H9 (cell line): ENCODE measurements around the gene TTC17. TPM values are rescaled to one million over a fixed set of nuclear protein-coding genes. Genes with fewer than 3 reads are reported as not detected.

Experiments used
- DNase-seq: peaks from one replicate; pipeline ENCODE4 v3.0.0-alpha.2; 2017
- H2AFZ ChIP-seq: one replicate; pipeline ENCODE4 v1.6.1; 2013; ENCODE audit warnings: mild to moderate bottlenecking, low read length, control low read depth, moderate library complexity
- H2AK5ac ChIP-seq: 2 replicates; pipeline ENCODE4 v1.6.1; 2013; ENCODE audit warnings: low read length, control low read depth, mixed read lengths; ENCODE audit not compliant: insufficient read length
- H2BK120ac ChIP-seq: one replicate; pipeline ENCODE4 v1.6.1; 2013; ENCODE audit warnings: low read depth, mild to moderate bottlenecking, low read length, control low read depth, inconsistent platforms; ENCODE audit not compliant: poor library complexity, severe bottlenecking
- H2BK12ac ChIP-seq: 2 replicates; pipeline ENCODE4 v1.6.1; 2013; ENCODE audit warnings: low read length, control low read depth, mixed read lengths, low read depth; ENCODE audit not compliant: insufficient read length
- H2BK15ac ChIP-seq: 2 replicates; pipeline ENCODE4 v1.6.1; 2013; ENCODE audit warnings: low read depth, low read length, control low read depth
- H2BK20ac ChIP-seq: one replicate; pipeline ENCODE4 v1.6.1; 2013; ENCODE audit warnings: low read depth, mild to moderate bottlenecking, low read length, control low read depth, inconsistent platforms; ENCODE audit not compliant: poor library complexity, severe bottlenecking
- H2BK5ac ChIP-seq: 2 replicates; pipeline ENCODE4 v1.6.1; 2013; ENCODE audit warnings: low read length, control low read depth, mixed read lengths; ENCODE audit not compliant: insufficient read length
- H3K14ac ChIP-seq: 2 replicates; pipeline ENCODE4 v1.6.1; 2013; ENCODE audit warnings: low read length, control low read depth; ENCODE audit not compliant: insufficient read depth
- H3K18ac ChIP-seq: 2 replicates; pipeline ENCODE4 v1.6.1; 2013; ENCODE audit warnings: low read depth, mild to moderate bottlenecking, mixed read lengths, low read length, control low read depth; ENCODE audit not compliant: insufficient read length
- H3K23ac ChIP-seq: 2 replicates; pipeline ENCODE4 v1.6.1; 2013; ENCODE audit warnings: low read length, control low read depth, mixed read lengths, low read depth; ENCODE audit not compliant: insufficient read length
- H3K23me2 ChIP-seq: 2 replicates; pipeline ENCODE4 v1.6.1; 2013; ENCODE audit warnings: low read depth, mild to moderate bottlenecking, mixed read lengths, low read length, control low read depth; ENCODE audit not compliant: insufficient read length, poor library complexity, severe bottlenecking
- H3K27ac ChIP-seq: 2 replicates; pipeline ENCODE4 v1.5.1; 2013; ENCODE audit warnings: low read length, control low read depth, mixed read lengths, low read depth; ENCODE audit not compliant: insufficient read length
- H3K27me3 ChIP-seq: 2 replicates; pipeline ENCODE4 v1.6.1; 2013; ENCODE audit warnings: low read length, control low read depth, inconsistent platforms; ENCODE audit not compliant: insufficient read depth
- H3K4ac ChIP-seq: 2 replicates; pipeline ENCODE4 v1.6.1; 2013; ENCODE audit warnings: low read depth, mild to moderate bottlenecking, control low read depth, inconsistent platforms, low read length, moderate library complexity
- H3K4me1 ChIP-seq: 2 replicates; pipeline ENCODE4 v1.6.1; 2013; ENCODE audit warnings: low read length, control low read depth, inconsistent platforms; ENCODE audit not compliant: insufficient read depth
- H3K4me2 ChIP-seq: 2 replicates; pipeline ENCODE4 v1.6.1; 2013; ENCODE audit warnings: low read length, control low read depth, mixed read lengths; ENCODE audit not compliant: insufficient read length, insufficient read depth
- H3K56ac ChIP-seq: 2 replicates; pipeline ENCODE4 v1.6.1; 2013; ENCODE audit warnings: low read depth, mild to moderate bottlenecking, mixed read lengths, low read length, control low read depth; ENCODE audit not compliant: insufficient read length
- H3K79me1 ChIP-seq: 2 replicates; pipeline ENCODE4 v1.6.1; 2013; ENCODE audit warnings: low read depth, mild to moderate bottlenecking, moderate library complexity, low read length, control low read depth, inconsistent platforms; ENCODE audit not compliant: insufficient read depth, poor library complexity, severe bottlenecking
- H3K79me2 ChIP-seq: 2 replicates; pipeline ENCODE4 v1.6.1; 2013; ENCODE audit warnings: low read length, control low read depth, inconsistent platforms; ENCODE audit not compliant: insufficient read depth
- H3K9ac ChIP-seq: 2 replicates; pipeline ENCODE4 v1.6.1; 2013; ENCODE audit warnings: low read length, control low read depth, mixed read lengths; ENCODE audit not compliant: insufficient read length; ENCODE audit errors: extremely low read depth
- H3K9me3 ChIP-seq: one replicate; pipeline ENCODE4 v1.6.1; 2013; ENCODE audit warnings: low read depth, low read length, inconsistent platforms; ENCODE audit not compliant: control insufficient read depth
- H3T11ph ChIP-seq: one replicate; pipeline ENCODE4 v1.6.1; 2013; ENCODE audit warnings: mild to moderate bottlenecking, low read length, control low read depth, inconsistent platforms
- H4K20me1 ChIP-seq: one replicate; pipeline ENCODE4 v1.6.1; 2013; ENCODE audit not compliant: control insufficient read depth, insufficient read length, insufficient read depth
- H4K5ac ChIP-seq: 2 replicates; pipeline ENCODE4 v1.6.1; 2013; ENCODE audit warnings: low read depth, mild to moderate bottlenecking, mixed read lengths, low read length, control low read depth; ENCODE audit not compliant: insufficient read length
- H4K8ac ChIP-seq: replicated peaks from 2 replicates; pipeline ENCODE4 v1.6.1; 2013; ENCODE audit warnings: low read length, control low read depth, mixed read lengths, low read depth; ENCODE audit not compliant: insufficient read length
- H4K91ac ChIP-seq: 2 replicates; pipeline ENCODE4 v1.6.1; 2013; ENCODE audit warnings: low read depth, mild to moderate bottlenecking, moderate library complexity, mixed read lengths, low read length, control low read depth; ENCODE audit not compliant: insufficient read length
- H3K27ac Mint-ChIP-seq, 3 experiments: 2 replicates in 2 of 3; 3 replicates in 1 of 3; pipeline ENCODE4 v1.8.0; 2020 to 2021; ENCODE audit warnings: mixed read lengths in 3 of 3, mild to moderate bottlenecking in 1 of 3, moderate library complexity in 1 of 3
- H3K27me3 Mint-ChIP-seq: 2 replicates; pipeline ENCODE4 v1.8.0; 2021; ENCODE audit warnings: low read depth, mild to moderate bottlenecking, moderate library complexity, mixed read lengths
- H3K36me3 Mint-ChIP-seq, 3 experiments: 2 replicates in 2 of 3; 3 replicates in 1 of 3; pipeline ENCODE4 v1.8.0; 2020 to 2021; ENCODE audit warnings: low read depth in 3 of 3, mixed read lengths in 3 of 3; ENCODE audit not compliant: insufficient read depth in 1 of 3
- H3K4me1 Mint-ChIP-seq, 2 experiments: 2 replicates each; pipeline ENCODE4 v1.8.0; 2020; ENCODE audit warnings: mixed read lengths in 2 of 2
- H3K4me3 Mint-ChIP-seq, 2 experiments: 2 replicates in 1 of 2; 3 replicates in 1 of 2; pipeline ENCODE4 v1.8.0; 2020 to 2021; ENCODE audit warnings: mild to moderate bottlenecking in 2 of 2, mixed read lengths in 2 of 2, moderate library complexity in 1 of 2
- H3K9me3 Mint-ChIP-seq, 2 experiments: 2 replicates in 1 of 2; 3 replicates in 1 of 2; pipeline ENCODE4 v1.8.0; 2020; ENCODE audit warnings: mild to moderate bottlenecking in 2 of 2, mixed read lengths in 2 of 2, moderate library complexity in 1 of 2
- WGBS: extraction: QIAGEN DNeasy Blood & Tissue Kit; methylation state at CpG from one replicate; pipeline ENCODE4 v1.1.7; 2013; ENCODE audit warnings: missing lambda C conversion rate, low lambda C conversion rate, mixed read lengths; ENCODE audit not compliant: insufficient read length; ENCODE audit errors: extremely low coverage; 5-methylcytosine and 5-hydroxymethylcytosine counted together
- total RNA-seq: library from RNA; stranded (reverse); gene quantifications from 2 replicates; pipeline ENCODE4 v1.2.1, GENCODE V29; 2021
- TF ChIP-seq, protein P1 (sequence below): fragments of 200-600 bp; sonication (generic); conservative IDR thresholded peaks from 3 replicates; pipeline ENCODE4 v1.8.0; 2021; ENCODE audit warnings: antibody characterized with exemption, mild to moderate bottlenecking

TTC17 gene
- total RNA-seq, 1 experiment from 2014 or later: 68.5 TPM

DNA sequence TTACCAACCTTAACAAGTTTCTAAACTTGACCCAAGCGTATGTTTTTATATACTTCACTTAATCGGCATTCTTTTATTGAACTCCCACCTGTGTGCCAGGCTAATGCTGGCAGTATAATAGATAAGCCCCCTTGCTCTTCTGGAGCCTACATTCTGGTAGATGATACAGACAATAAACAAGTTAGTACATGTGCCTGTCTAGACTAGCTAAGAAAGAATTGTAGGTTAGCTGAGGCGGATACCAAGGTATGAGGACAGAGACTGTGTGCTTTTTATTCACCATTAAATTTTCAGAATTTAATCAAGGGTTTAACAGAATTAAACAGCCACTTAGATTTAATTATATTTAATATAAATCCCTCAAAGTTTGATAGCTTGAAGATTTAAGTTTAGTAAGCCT is 45.7 kb downstream of the TTC17 start:
- no peaks in the 10 kb centered on the region for H3K79me2 ChIP-seq
- no peak overlapping the region for H2BK15ac ChIP-seq
- no peak overlapping the region for H3K23ac ChIP-seq
- H2BK120ac ChIP-seq: no peak overlapping the region
- no peak overlapping the region for H3K14ac ChIP-seq
- Mint-ChIP-seq H3K9me3 (no peaks in the 10 kb centered on the region), H3K4me1 (peaks cover 11 to 12% of the 10 kb centered on the region in 2 experiments), H3K27ac (no peak overlapping the region; a peak in 1 of 7 replicates), H3K27me3 (no peaks in the 10 kb centered on the region), H3K4me3 (no peak overlapping the region), H3K36me3 (peaks cover 13 to 63% (median 44%) of the 10 kb centered on the region in 3 experiments; a peak in 5 of 7 replicates)
- no peak overlapping the region for H3K4me2 ChIP-seq
- no peak overlapping the region for H4K8ac ChIP-seq
- H3K27me3 ChIP-seq: no peaks in the 10 kb centered on the region
- no peak overlapping the region for H3K9ac ChIP-seq
- WGBS: no CpG with 5 or more reads among the region's 3 CpGs
- no peak overlapping the region for H2AK5ac ChIP-seq
- H2BK5ac ChIP-seq: no peak overlapping the region
- H3T11ph ChIP-seq: no peak overlapping the region
- no peaks in the 10 kb centered on the region for H4K20me1 ChIP-seq
- H3K79me1 ChIP-seq: no peaks in the 10 kb centered on the region
- H2BK12ac ChIP-seq: no peak overlapping the region
- H3K56ac ChIP-seq: no peak overlapping the region
- no peak overlapping the region for H2BK20ac ChIP-seq
- H3K9me3 ChIP-seq: no peaks in the 10 kb centered on the region
- no peak overlapping the region for H3K27ac ChIP-seq
- no peak overlapping the region for H2AFZ ChIP-seq
- no peak overlapping the region for H4K5ac ChIP-seq
- H4K91ac ChIP-seq: no peak overlapping the region
- no peak for DNase-seq
- H3K4me1 ChIP-seq: no peaks in the 10 kb centered on the region; the same call in 1 of the 2 replicates
- no peaks in the 10 kb centered on the region for H3K23me2 ChIP-seq
- H3K4ac ChIP-seq: no peak overlapping the region
- TF ChIP-seq, protein P1, sequence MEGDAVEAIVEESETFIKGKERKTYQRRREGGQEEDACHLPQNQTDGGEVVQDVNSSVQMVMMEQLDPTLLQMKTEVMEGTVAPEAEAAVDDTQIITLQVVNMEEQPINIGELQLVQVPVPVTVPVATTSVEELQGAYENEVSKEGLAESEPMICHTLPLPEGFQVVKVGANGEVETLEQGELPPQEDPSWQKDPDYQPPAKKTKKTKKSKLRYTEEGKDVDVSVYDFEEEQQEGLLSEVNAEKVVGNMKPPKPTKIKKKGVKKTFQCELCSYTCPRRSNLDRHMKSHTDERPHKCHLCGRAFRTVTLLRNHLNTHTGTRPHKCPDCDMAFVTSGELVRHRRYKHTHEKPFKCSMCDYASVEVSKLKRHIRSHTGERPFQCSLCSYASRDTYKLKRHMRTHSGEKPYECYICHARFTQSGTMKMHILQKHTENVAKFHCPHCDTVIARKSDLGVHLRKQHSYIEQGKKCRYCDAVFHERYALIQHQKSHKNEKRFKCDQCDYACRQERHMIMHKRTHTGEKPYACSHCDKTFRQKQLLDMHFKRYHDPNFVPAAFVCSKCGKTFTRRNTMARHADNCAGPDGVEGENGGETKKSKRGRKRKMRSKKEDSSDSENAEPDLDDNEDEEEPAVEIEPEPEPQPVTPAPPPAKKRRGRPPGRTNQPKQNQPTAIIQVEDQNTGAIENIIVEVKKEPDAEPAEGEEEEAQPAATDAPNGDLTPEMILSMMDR: no peak
- no peak overlapping the region for H3K18ac ChIP-seq
